NCI-H510A (cell line): ENCODE measurements around the gene MAP2K2.
"Not testable (repeated sequence)": the region's sequence is repeated elsewhere in the genome, so short reads cannot be mapped to it uniquely, and the experiment has no call there.

Experiments used
- DNase-seq: peaks from one replicate; lab custom pipeline; 2025; lab: John Stamatoyannopoulos, UW

The MAP2K2 gene

GRCh38 chr19:4130744-4131438, 7.0 kb upstream of the MAP2K2 start:
- DNase-seq = no peak

GRCh38 chr19:4129050-4129449, 5.1 kb upstream of the MAP2K2 start:
- not testable (repeated sequence) for DNase-seq

GRCh38 chr19:4127322-4127721, 3.4 kb upstream of the MAP2K2 start:
- not testable (repeated sequence) for DNase-seq

- no peak for DNase-seq
Measured at GRCh38 chr19:4124638-4125037, 716 bp upstream of the MAP2K2 start.

GRCh38 chr19:4122480-4122879, 1.4 kb downstream of the MAP2K2 start:
- DNase-seq = no peak

GRCh38 chr19:4121815-4122214, 2.1 kb downstream of the MAP2K2 start:
- no peak for DNase-seq

- DNase-seq = no peak
Measured at GRCh38 chr19:4121273-4121612, 2.7 kb downstream of the MAP2K2 start.

- no peak for DNase-seq
Measured at GRCh38 chr19:4120559-4121272, 3.2 kb downstream of the MAP2K2 start.

- no peak for DNase-seq
Measured at GRCh38 chr19:4119763-4120162, 4.2 kb downstream of the MAP2K2 start.

GRCh38 chr19:4115818-4116385, 8.0 kb downstream of the MAP2K2 start:
- DNase-seq = no peak

- DNase-seq = no peak
Measured at GRCh38 chr19:4115050-4115817, 8.7 kb downstream of the MAP2K2 start.

GRCh38 chr19:4114181-4114580, 9.7 kb downstream of the MAP2K2 start:
- DNase-seq = no peak

- no peak for DNase-seq
Measured at GRCh38 chr19:4113398-4114088, 10.4 kb downstream of the MAP2K2 start.

GRCh38 chr19:4112367-4112766, 11.6 kb downstream of the MAP2K2 start:
- DNase-seq = no peak

GRCh38 chr19:4109626-4109945, 14.3 kb downstream of the MAP2K2 start:
- DNase-seq = no peak

GRCh38 chr19:4108767-4109625, 14.9 kb downstream of the MAP2K2 start:
- DNase-seq = no peak

- DNase-seq = no peak
Measured at GRCh38 chr19:4103080-4103433, 20.9 kb downstream of the MAP2K2 start.

- no peak for DNase-seq
Measured at GRCh38 chr19:4102339-4103079, 21.4 kb downstream of the MAP2K2 start.

GRCh38 chr19:4101496-4101770, 22.5 kb downstream of the MAP2K2 start:
- no peak for DNase-seq

- DNase-seq = no peak
Measured at GRCh38 chr19:4100647-4101495, 23.1 kb downstream of the MAP2K2 start.
